HEK293 (cell line): ENCODE results near the gene TPPP3.

Experiments used
- CTCF ChIA-PET: fragments of 350-600 bp; formaldehyde crosslinking; extraction: SDS; loops from one replicate; lab custom pipeline; 2021; ENCODE audit warnings: antibody characterized with exemption; lab: Yijun Ruan, JAX
- POLR2A ChIA-PET: fragments of 300-600 bp; formaldehyde crosslinking; extraction: SDS; loops from one replicate; lab custom pipeline; 2020; ENCODE audit warnings: antibody characterized with exemption, inconsistent platforms; lab: Yijun Ruan, JAX
- H3K27ac ChIP-seq: fragments of 200-500 bp; sonication (Bioruptor generic); 2 replicates; pipeline ENCODE4 v1.5.1; 2014; ENCODE audit warnings: low read depth, low read length, control low read depth, inconsistent platforms; ENCODE audit errors: extremely low read depth
- H3K36me3 ChIP-seq, 2 experiments: fragments of 200-500 bp in 1 of 2; sonication (Bioruptor generic) in 1 of 2; 1 replicate in 1 of 2; 2 replicates in 1 of 2; pipeline ENCODE4 v1.5.1; 2014 to 2017; ENCODE audit warnings: inconsistent platforms in 2 of 2, low read length in 2 of 2; ENCODE audit not compliant: control insufficient read depth in 2 of 2, insufficient read depth in 1 of 2
- H3K4me1 ChIP-seq: fragments of 200-500 bp; sonication (Bioruptor generic); 2 replicates; pipeline ENCODE4 v1.5.1; 2014; ENCODE audit warnings: mild to moderate bottlenecking, low read length, inconsistent platforms; ENCODE audit not compliant: control insufficient read depth, insufficient read depth
- H3K4me3 ChIP-seq: 2 replicates; pipeline ENCODE4 v1.5.1; 2011; ENCODE audit warnings: low read depth, mild to moderate bottlenecking, control low read depth, low read length, moderate library complexity
- H3K9me3 ChIP-seq: fragments of 200-500 bp; sonication (Bioruptor generic); 2 replicates; pipeline ENCODE4 v1.5.1; 2014; ENCODE audit warnings: low read depth, low read length, inconsistent platforms; ENCODE audit not compliant: control insufficient read depth, insufficient read depth
- EGR2 ChIP-seq: fragments of 450-650 bp; formaldehyde crosslinking; IDR thresholded peaks from 2 replicates; pipeline ENCODE4 v1.5.1; 2016; ENCODE audit warnings: low read depth, missing biosample characterization, missing genetic modification characterization
- PRDM10 ChIP-seq: fragments of 450-650 bp; formaldehyde crosslinking; IDR thresholded peaks from 2 replicates; pipeline ENCODE4 v1.5.1; 2016; ENCODE audit warnings: missing biosample characterization, missing genetic modification characterization
- PRDM4 ChIP-seq: fragments of 450-650 bp; formaldehyde crosslinking; IDR thresholded peaks from 2 replicates; pipeline ENCODE4 v1.5.1; 2017; ENCODE audit warnings: missing biosample characterization, missing genetic modification characterization
- SCRT1 ChIP-seq: fragments of 450-650 bp; formaldehyde crosslinking; IDR thresholded peaks from 2 replicates; pipeline ENCODE4 v1.5.1; 2016; ENCODE audit warnings: missing biosample characterization, missing genetic modification characterization, borderline replicate concordance
- SCRT2 ChIP-seq: fragments of 450-650 bp; formaldehyde crosslinking; IDR thresholded peaks from 2 replicates; pipeline ENCODE4 v1.5.1; 2016; ENCODE audit warnings: missing biosample characterization, missing genetic modification characterization
- ZBTB26 ChIP-seq: fragments of 450-650 bp; formaldehyde crosslinking; optimal IDR thresholded peaks from 2 replicates; pipeline ENCODE3; 2016; ENCODE audit warnings: missing biosample characterization, mild to moderate bottlenecking, missing genetic modification characterization
- ZIC2 ChIP-seq: fragments of 450-650 bp; formaldehyde crosslinking; IDR thresholded peaks from 2 replicates; pipeline ENCODE4 v1.5.1; 2016; ENCODE audit warnings: missing biosample characterization, missing genetic modification characterization
- ZNF513 ChIP-seq: fragments of 450-650 bp; IDR thresholded peaks from 2 replicates; pipeline ENCODE4 v1.5.1; 2018; ENCODE audit warnings: missing biosample characterization, missing genetic modification characterization

The TPPP3 gene

GRCh38 chr16:67393111-67393787 is at the start of gene TPPP3 (continued):
- TF ChIP-seq PRDM4 (tag by site-specific recombination) (0 out of 2 replicates have a peak, but pooled peaks have one; percentile 20), ZBTB26 (tag by site-specific recombination) (peak; percentile 12)

GRCh38 chr16:67442581-67443255 is 49.4 kb upstream of the TPPP3 start:
- Histone ChIP-seq H3K9me3 (no peaks in the 10 kb centered on the region), H3K4me3 (no peak overlapping the region), H3K4me1 (no peaks in the 10 kb centered on the region), H3K27ac (no peak overlapping the region), H3K36me3 (peaks cover 0 to 81% of the 10 kb centered on the region in 2 experiments; a peak in 1 of 3 replicates)
- peak; percentile 27; the same call in 1 of the 2 replicates for TF ChIP-seq SCRT2 (tag by site-specific recombination)
- TF ChIP-seq EGR2 (tag by site-specific recombination) = 0 out of 2 replicates have a peak, but pooled peaks have one; percentile 50
- 0 out of 2 replicates have a peak, but pooled peaks have one; percentile 28 for TF ChIP-seq ZIC2 (tag by site-specific recombination)
- no peak for TF ChIP-seq SCRT1
- POLR2A ChIA-PET = interaction anchor here (0.6 to 1.6 kb wide), 2 partner anchors 11 to 12 kb away, joined by 3 to 6 read pairs; partner anchors contain the start of gene HSD11B2
- CTCF ChIA-PET = interaction anchor here (1.2 to 1.7 kb wide), 2 partner anchors 14 to 16 kb away, joined by 3 to 12 read pairs; no protein-coding TSS in a partner anchor

GRCh38 chr16:67441907-67442306 is 48.6 kb upstream of the TPPP3 start:
- H3K9me3 ChIP-seq = no peaks in the 10 kb centered on the region
- peaks cover 0 to 81% of the 10 kb centered on the region in 2 experiments; a peak in 1 of 3 replicates for H3K36me3 ChIP-seq
- H3K27ac ChIP-seq = no peak overlapping the region
- H3K4me3 ChIP-seq = no peak overlapping the region
- CTCF ChIA-PET = interaction anchor here (0.8 to 2.2 kb wide), 3 partner anchors 9 to 15 kb away, joined by 3 to 9 read pairs (median 3); no protein-coding TSS in a partner anchor
- no peak for TF ChIP-seq ZNF513
- peak; percentile 46 for TF ChIP-seq PRDM10 (tag by site-specific recombination)
- no peaks in the 10 kb centered on the region for H3K4me1 ChIP-seq
- POLR2A ChIA-PET = interaction anchor here (0.6 kb wide), 2 partner anchors 10 kb away, joined by 3 to 6 read pairs; no protein-coding TSS in a partner anchor
